Skeletal muscle satellite cell (primary cell): ENCODE results near the gene ODAD4.
"Not testable (repeated sequence)": the region's sequence is repeated elsewhere in the genome, so short reads cannot be mapped to it uniquely, and the experiment has no call there.

Experiments used
- H3K27me3 ChIP-seq: 2 replicates; pipeline ENCODE4 v1.7.0; 2013; ENCODE audit warnings: low read length; ENCODE audit not compliant: control insufficient read depth, insufficient read depth
- H3K36me3 ChIP-seq: 2 replicates; pipeline ENCODE4 v1.7.0; 2013; ENCODE audit warnings: mild to moderate bottlenecking, control low read depth, low read length; ENCODE audit not compliant: insufficient read depth
- H3K4me1 ChIP-seq: 2 replicates; pipeline ENCODE4 v1.7.0; 2013; ENCODE audit warnings: low read length; ENCODE audit not compliant: control insufficient read depth, insufficient read depth
- H3K4me2 ChIP-seq: 2 replicates; pipeline ENCODE4 v1.7.0; 2013; ENCODE audit warnings: mild to moderate bottlenecking, low read length
- H3K4me3 ChIP-seq: 2 replicates; pipeline ENCODE4 v1.7.0; 2013; ENCODE audit warnings: low read length
- H3K9ac ChIP-seq: 2 replicates; pipeline ENCODE4 v1.7.0; 2013; ENCODE audit warnings: mild to moderate bottlenecking, low read depth, low read length, moderate library complexity
- H3K9me3 ChIP-seq: replicated peaks from 2 replicates; pipeline ENCODE4 v1.7.0; 2013; ENCODE audit warnings: mild to moderate bottlenecking, control low read depth, low read length

Gene ODAD4

GRCh38 chr17:42000413-42001133 is 70.2 kb downstream of the ODAD4 start:
- Histone ChIP-seq H3K9ac (no peak overlapping the region), H3K36me3 (peaks cover 63% of the 10 kb centered on the region), H3K9me3 (no peaks in the 10 kb centered on the region), H3K4me2 (no peak overlapping the region), H3K4me3 (no peak overlapping the region), H3K4me1 (peaks cover 37% of the 10 kb centered on the region), H3K27me3 (no peaks in the 10 kb centered on the region)

GRCh38 chr17:42001729-42002128 is 71.3 kb downstream of the ODAD4 start:
- no peak overlapping the region for H3K4me3 ChIP-seq
- H3K4me2 ChIP-seq, result no peak overlapping the region
- peaks cover 53% of the 10 kb centered on the region for H3K36me3 ChIP-seq
- peaks cover 26% of the 10 kb centered on the region for H3K4me1 ChIP-seq
- H3K27me3 ChIP-seq, result no peaks in the 10 kb centered on the region
- no peaks in the 10 kb centered on the region for H3K9me3 ChIP-seq
- no peak overlapping the region for H3K9ac ChIP-seq

DNA sequence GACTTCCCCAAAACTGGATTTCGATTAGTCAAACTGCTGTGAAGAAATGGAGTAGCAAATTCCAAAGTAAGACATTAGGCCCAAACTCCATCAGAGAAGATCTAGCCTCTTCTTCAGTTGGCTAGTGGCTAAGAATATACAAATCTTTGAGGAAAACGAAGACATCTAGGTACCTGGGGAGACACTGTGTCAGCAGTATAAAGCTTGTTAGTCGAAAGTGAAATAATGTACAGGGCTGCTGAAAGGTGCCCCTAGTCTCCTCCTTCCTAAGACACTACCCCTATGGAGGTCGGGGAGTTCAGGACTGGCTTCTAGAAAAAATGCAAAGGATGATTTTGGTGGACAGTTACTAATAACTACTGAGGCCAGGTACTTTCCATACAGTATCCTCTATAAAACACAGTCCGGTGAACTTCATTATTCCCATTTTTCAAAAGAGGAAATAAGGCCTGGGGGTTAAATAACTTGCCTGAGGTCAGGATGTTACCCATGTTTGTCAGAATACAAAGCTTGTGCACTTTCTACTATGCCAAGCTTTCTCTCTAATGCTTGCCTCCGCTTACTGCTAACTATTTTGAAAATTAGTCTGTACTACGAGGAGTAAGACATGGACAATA is 71.9 kb downstream of the ODAD4 start:
- H3K9ac ChIP-seq, result no peak overlapping the region
- H3K4me2 ChIP-seq, result peak overlapping the region; percentile 44
- no peak overlapping the region for H3K4me3 ChIP-seq
- peaks cover 48% of the 10 kb centered on the region for H3K36me3 ChIP-seq
- H3K4me1 ChIP-seq, result peaks cover 25% of the 10 kb centered on the region
- H3K9me3 ChIP-seq, result no peaks in the 10 kb centered on the region
- no peaks in the 10 kb centered on the region for H3K27me3 ChIP-seq

- H3K9ac ChIP-seq, result no peak overlapping the region
- peaks cover 26% of the 10 kb centered on the region for H3K4me1 ChIP-seq
- peaks cover 42% of the 10 kb centered on the region for H3K36me3 ChIP-seq
- H3K27me3 ChIP-seq, result no peaks in the 10 kb centered on the region
- peak overlapping the region; percentile 44 for H3K4me2 ChIP-seq
- H3K4me3 ChIP-seq, result no peak overlapping the region
- no peaks in the 10 kb centered on the region for H3K9me3 ChIP-seq
Measured at GRCh38 chr17:42002792-42003301, 72.4 kb downstream of the ODAD4 start.

- H3K36me3 ChIP-seq, result peaks cover 36% of the 10 kb centered on the region
Measured at GRCh38 chr17:42005166-42005565, 74.7 kb downstream of the ODAD4 start.

DNA sequence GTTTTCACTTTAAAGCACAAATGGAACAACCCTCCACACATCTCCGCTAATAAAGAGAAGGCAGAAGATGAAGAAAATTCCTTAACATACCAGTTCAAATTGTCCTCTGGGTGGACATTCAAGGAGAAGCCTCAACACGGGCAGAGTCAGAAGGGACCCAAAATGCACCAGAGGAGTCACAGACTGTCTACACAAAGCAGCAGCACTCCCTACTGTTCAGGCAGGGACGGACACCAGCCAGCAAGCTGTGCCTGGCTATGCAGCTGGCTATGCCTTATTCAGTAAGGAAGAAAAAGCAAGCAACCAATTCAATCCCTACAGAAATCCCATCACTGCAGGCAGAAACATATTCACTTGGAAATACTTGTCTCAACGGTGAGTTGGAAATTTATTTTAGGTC is 78.8 kb downstream of the ODAD4 start:
- H3K4me1 ChIP-seq, result peaks cover 37% of the 10 kb centered on the region
- H3K9ac ChIP-seq, result no peak overlapping the region

More at GRCh38 chr17:42005166-42005565, 74.7 kb downstream of the ODAD4 start:
- Histone ChIP-seq H3K4me1 (peaks cover 36% of the 10 kb centered on the region), H3K9ac (no peak overlapping the region), H3K4me3 (no peak overlapping the region), H3K4me2 (no peak overlapping the region), H3K27me3 (no peaks in the 10 kb centered on the region), H3K9me3 (no peaks in the 10 kb centered on the region)

GRCh38 chr17:42010266-42010680 is 79.9 kb downstream of the ODAD4 start:
- H3K4me2 ChIP-seq, result peak overlapping the region; percentile 69
- H3K9ac ChIP-seq, H3K27me3 ChIP-seq, H3K9me3 ChIP-seq: not testable (repeated sequence)
- peaks cover 37% of the 10 kb centered on the region for H3K4me1 ChIP-seq
- peak overlapping the region; percentile 18 for H3K4me3 ChIP-seq
- H3K36me3 ChIP-seq, result peaks cover 15% of the 10 kb centered on the region

More for the DNA sequence above, 78.8 kb downstream of the ODAD4 start:
- H3K36me3 ChIP-seq, result peaks cover 13% of the 10 kb centered on the region
- H3K4me2 ChIP-seq, result no peak overlapping the region
- no peak overlapping the region for H3K4me3 ChIP-seq
- no peaks in the 10 kb centered on the region for H3K27me3 ChIP-seq
- H3K9me3 ChIP-seq, result no peaks in the 10 kb centered on the region

DNA sequence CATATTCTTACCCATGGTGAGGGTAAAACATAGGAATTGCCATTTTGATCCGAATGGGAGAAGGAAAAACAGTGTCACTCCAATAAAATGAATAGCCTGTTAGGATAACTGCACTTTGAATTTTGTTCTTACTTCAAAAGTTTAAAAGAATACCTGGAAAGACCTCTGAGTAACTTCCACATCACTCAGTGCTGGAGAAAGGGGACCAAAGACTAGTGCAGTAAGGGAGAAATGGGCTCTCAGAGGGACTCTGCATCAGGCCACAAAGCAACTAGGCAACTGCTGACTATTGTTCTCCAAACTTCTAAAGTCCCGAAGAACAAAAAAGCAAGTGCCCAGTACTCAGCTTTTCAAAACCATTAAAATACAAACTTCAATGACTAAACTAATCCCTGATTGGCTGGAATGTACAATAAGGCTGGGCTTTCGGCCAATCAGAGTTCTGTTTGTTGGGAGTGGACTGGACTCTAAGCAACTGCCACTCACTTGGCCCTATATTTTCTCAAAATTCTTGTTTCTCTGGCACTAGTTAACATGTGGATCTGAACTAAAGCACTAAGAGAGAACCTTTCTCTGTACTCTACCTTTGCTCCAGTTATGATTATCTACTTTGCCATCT is 80.6 kb downstream of the ODAD4 start:
- peak overlapping the region; percentile 69 for H3K4me2 ChIP-seq
- no peaks in the 10 kb centered on the region for H3K27me3 ChIP-seq
- no peaks in the 10 kb centered on the region for H3K9me3 ChIP-seq
- H3K4me1 ChIP-seq, result peaks cover 41% of the 10 kb centered on the region
- no peak overlapping the region for H3K9ac ChIP-seq
- H3K4me3 ChIP-seq, result peak overlapping the region; percentile 18
- peaks cover 16% of the 10 kb centered on the region for H3K36me3 ChIP-seq

GRCh38 chr17:42012363-42012762 is 81.9 kb downstream of the ODAD4 start:
- H3K9me3 ChIP-seq, H3K27me3 ChIP-seq, H3K4me2 ChIP-seq, H3K4me3 ChIP-seq, H3K9ac ChIP-seq: not testable (repeated sequence)
- Histone ChIP-seq H3K4me1 (peaks cover 37% of the 10 kb centered on the region), H3K36me3 (peaks cover 16% of the 10 kb centered on the region)

- Histone ChIP-seq H3K36me3 (peaks cover 15% of the 10 kb centered on the region), H3K4me2 (peak overlapping the region; percentile 26), H3K4me1 (peaks cover 44% of the 10 kb centered on the region)
- not testable (repeated sequence) for H3K9me3 ChIP-seq, H3K27me3 ChIP-seq, H3K9ac ChIP-seq, H3K4me3 ChIP-seq
Measured at GRCh38 chr17:42013740-42014139, 83.3 kb downstream of the ODAD4 start.
